HG03460 (cell line): ENCODE measurements around the gene FOXP1.

Source experiments
- ATAC-seq: cut with Tn5 transposase; IDR thresholded peaks from one replicate; pipeline ENCODE4 v1.9.1; 2021; ENCODE audit not compliant: unreplicated experiment

The FOXP1 gene

GRCh38 chr3:70911719-70912118 lies 671.8 kb downstream of the FOXP1 start:
- no peak for ATAC-seq

- ATAC-seq = no peak
These were observed 678.0 kb downstream of the FOXP1 start for GRCh38 chr3:70905491-70905890.
